ENCODE data around the gene MTO1. TPM values are rescaled to one million over a fixed set of nuclear protein-coding genes. Genes with fewer than 3 reads are reported as not detected.

MTO1 gene
- polyA plus RNA-seq, 3 donors: 8.0 to 22.8 (median 14.4) TPM

GRCh38 chr6:73515204-73515655, 53.7 kb downstream of the MTO1 start:
- peak overlapping the region in 1 of 2 donors; percentile 44 for H3K27ac ChIP-seq (ENCODE audit: low read depth in 1 of 2, low read length in 2 of 2)
- peaks cover 57% of the 10 kb centered on the region for H3K4me1 Mint-ChIP-seq

More at GRCh38 chr6:73515204-73515655, 53.7 kb downstream of the MTO1 start:
- Histone ChIP-seq H3K9ac (ENCODE audit: insufficient read depth, low read length, poor library complexity, severe bottlenecking) (no peak overlapping the region), H4K20me1 (ENCODE audit: insufficient read depth, low read length) (peaks cover 79% of the 10 kb centered on the region), H3K79me2 (ENCODE audit: insufficient read depth, low read length) (peaks cover 43% of the 10 kb centered on the region), H3K4me2 (replicated peaks; ENCODE audit: extremely low read depth, low read length, poor library complexity, severe bottlenecking) (peak overlapping the region; percentile 35), H3K4me1 (ENCODE audit: control insufficient read depth in 1 of 2, insufficient read depth in 2 of 2, low read length in 2 of 2) (peaks cover 50 to 62% of the 10 kb centered on the region in 2 donors), H3K27me3 (ENCODE audit: control insufficient read depth in 2 of 2, insufficient read depth in 2 of 2, low read length in 2 of 2) (no peaks in the 10 kb centered on the region), H3K4me3 (replicated peaks in 1 of 3; ENCODE audit: low read depth in 2 of 3, low read length in 3 of 3) (peak overlapping the region in 1 of 3 experiments; percentile 1), H2AFZ (ENCODE audit: insufficient read depth, low read depth, low read length, poor library complexity, severe bottlenecking) (no peak overlapping the region), H3K36me3 (replicated peaks in 1 of 2; ENCODE audit: control insufficient read depth in 1 of 2, insufficient read depth in 2 of 2, low read length in 2 of 2) (peaks cover 49 to 59% of the 10 kb centered on the region in 2 donors), H3K9me3 (replicated peaks in 1 of 2; ENCODE audit: control insufficient read depth in 1 of 2, insufficient read depth in 1 of 2, low read length in 2 of 2) (no peaks in the 10 kb centered on the region)
- peaks cover 0 to 2% (median 0%) of the 10 kb centered on the region in 3 donors for H3K27me3 Mint-ChIP-seq (ENCODE audit: low read depth in 3 of 3)
- no peak overlapping the region for H3K4me3 Mint-ChIP-seq
- peak; percentile 33 to 48 (median 39) for DNase-seq
- peaks cover 53 to 66% of the 10 kb centered on the region in 2 donors for H3K36me3 Mint-ChIP-seq
- TF ChIP-seq CTCF (IDR thresholded peaks at IDR 0.05): no peak
- 44% methylated on average over 3 of the region's 4 CpGs for WGBS (ENCODE audit: insufficient coverage)
- H3K9me3 Mint-ChIP-seq: no peaks in the 10 kb centered on the region
- intact Hi-C loops (cut with micrococcal nuclease): loop anchor here (2.0 to 10.0 kb wide), 3 partner anchors 50 to 97 kb away; partner anchors contain the start of gene MTO1 (in 1 of the 2)
- peak overlapping the region; percentile 68 to 90 (median 86) for H3K27ac Mint-ChIP-seq
